Fibroblast of the aortic adventitia (primary cell): ENCODE data around the gene PDX1. TPM values are rescaled to one million over a fixed set of nuclear protein-coding genes. Genes with fewer than 3 reads are reported as not detected.
"Not testable (repeated sequence)": the region's sequence is repeated elsewhere in the genome, so short reads cannot be mapped to it uniquely, and the experiment has no call there.

Source experiments
- DNase-seq: peaks from one replicate; pipeline ENCODE4 v3.0.0-alpha.2; 2010; ENCODE audit warnings: low read depth
- H3K4me3 ChIP-seq: 2 replicates; pipeline ENCODE4 v1.5.1; 2011; ENCODE audit warnings: low read depth, mild to moderate bottlenecking, control low read depth, low read length, moderate library complexity
- CTCF ChIP-seq: IDR thresholded peaks from 2 replicates; pipeline ENCODE4 v1.5.1; 2011; ENCODE audit warnings: mild to moderate bottlenecking, low read length, control low read depth, inconsistent platforms; ENCODE audit not compliant: insufficient read depth
- total RNA-seq: library from RNA; depleted of rRNA; stranded (reverse); fragments of >200 nt; gene quantifications from 2 replicates; pipeline ENCODE4 v1.2.3, GENCODE V29; 2012; ENCODE audit warnings: low replicate concordance

PDX1 gene
- total RNA-seq, 1 donor = not detected

GRCh38 chr13:27963491-27963890 lies 43.7 kb downstream of the PDX1 start:
- no peak for TF ChIP-seq CTCF
- no peak overlapping the region for H3K4me3 ChIP-seq
- no peak for DNase-seq

- not testable (repeated sequence) for H3K4me3 ChIP-seq, DNase-seq
These were observed 44.4 kb downstream of the PDX1 start for GRCh38 chr13:27964206-27964605.

GRCh38 chr13:27964741-27965323 lies 45.0 kb downstream of the PDX1 start:
- H3K4me3 ChIP-seq = no peak overlapping the region
- no peak for TF ChIP-seq CTCF
- DNase-seq = no peak

GRCh38 chr13:27965343-27965739 lies 45.5 kb downstream of the PDX1 start:
- no peak for TF ChIP-seq CTCF
- no peak for DNase-seq
- H3K4me3 ChIP-seq = no peak overlapping the region

- DNase-seq = no peak
These were observed 46.2 kb downstream of the PDX1 start for GRCh38 chr13:27965740-27966640.

GRCh38 chr13:27966641-27967202 lies 46.9 kb downstream of the PDX1 start:
- H3K4me3 ChIP-seq = no peak overlapping the region
- TF ChIP-seq CTCF = no peak
- DNase-seq = no peak

More at GRCh38 chr13:27965740-27966640, 46.2 kb downstream of the PDX1 start:
- H3K4me3 ChIP-seq = no peak overlapping the region
- no peak for TF ChIP-seq CTCF

GRCh38 chr13:27967203-27967735 lies 47.5 kb downstream of the PDX1 start:
- no peak for DNase-seq
- no peak for TF ChIP-seq CTCF

More at GRCh38 chr13:27967203-27967735, 47.5 kb downstream of the PDX1 start:
- no peak overlapping the region for H3K4me3 ChIP-seq
